ENCODE data around the gene ACTA2.

- no peak for TF ChIP-seq CTCF (IDR thresholded peaks at IDR 0.05)
- no peak for TF ChIP-seq POLR2A (IDR thresholded peaks at IDR 0.05)
Observed at GRCh38 chr10:88949051-88949450, 3.5 kb downstream of the ACTA2 start.
